CD4-positive, alpha-beta T cell treated with Interleukin-10 for 1 hour (primary cell): ENCODE measurements around the gene HMX1.

Source experiments
- DNase-seq: peaks from one replicate; pipeline ENCODE4 v3.0.0-alpha.2; 2020

Gene HMX1

GRCh38 chr4:8909548-8909947, 37.9 kb upstream of the HMX1 start:
- no peak for DNase-seq

- no peak for DNase-seq
These were observed 36.7 kb upstream of the HMX1 start for GRCh38 chr4:8908206-8908893.

GRCh38 chr4:8907596-8908205, 36.1 kb upstream of the HMX1 start:
- no peak for DNase-seq

GRCh38 chr4:8906991-8907595, 35.5 kb upstream of the HMX1 start:
- no peak for DNase-seq

GRCh38 chr4:8906668-8906970, 35.0 kb upstream of the HMX1 start:
- DNase-seq = no peak

- no peak for DNase-seq
These were observed 34.4 kb upstream of the HMX1 start for GRCh38 chr4:8905773-8906667.

GRCh38 chr4:8905226-8905772, 33.7 kb upstream of the HMX1 start:
- no peak for DNase-seq

- DNase-seq = no peak
These were observed 33.0 kb upstream of the HMX1 start for GRCh38 chr4:8904666-8905065.

GRCh38 chr4:8904041-8904501, 32.4 kb upstream of the HMX1 start:
- DNase-seq = no peak

GRCh38 chr4:8901335-8901734, 29.7 kb upstream of the HMX1 start:
- no peak for DNase-seq

GRCh38 chr4:8900588-8900987, 28.9 kb upstream of the HMX1 start:
- no peak for DNase-seq

- no peak for DNase-seq
These were observed 26.8 kb upstream of the HMX1 start for GRCh38 chr4:8898419-8898818.

- no peak for DNase-seq
These were observed 25.9 kb upstream of the HMX1 start for GRCh38 chr4:8897251-8898167.

- no peak for DNase-seq
These were observed 24.9 kb upstream of the HMX1 start for GRCh38 chr4:8896506-8896905.

- DNase-seq = no peak
These were observed 24.4 kb upstream of the HMX1 start for GRCh38 chr4:8896071-8896470.

- DNase-seq = no peak
These were observed 23.7 kb upstream of the HMX1 start for GRCh38 chr4:8895295-8895694.

- no peak for DNase-seq
These were observed 22.8 kb upstream of the HMX1 start for GRCh38 chr4:8894424-8894816.

- DNase-seq = no peak
These were observed 22.2 kb upstream of the HMX1 start for GRCh38 chr4:8893624-8894423.

- no peak for DNase-seq
These were observed 21.6 kb upstream of the HMX1 start for GRCh38 chr4:8893227-8893623.

- no peak for DNase-seq
These were observed 21.1 kb upstream of the HMX1 start for GRCh38 chr4:8892556-8893226.
